Stomach (tissue), 9 donors: ENCODE results near the gene TRAF3IP1. TPM values are rescaled to one million over a fixed set of nuclear protein-coding genes. Genes with fewer than 3 reads are reported as not detected.
"Not testable (repeated sequence)": the region's sequence is repeated elsewhere in the genome, so short reads cannot be mapped to it uniquely, and the experiment has no call there.

ENCODE experiments used
- DNase-seq, 2 donors: peaks; one replicate each; pipeline versions ENCODE4 v3.0.0 to v3.0.0-alpha.2; 2013 to 2019
- H3K27ac ChIP-seq, 5 donors: fragments of 200-600 bp in 4 of 5; sonication (generic) in 4 of 5; one replicate each; pipeline ENCODE4 v1.5.1; 2013 to 2019; ENCODE audit warnings: mild to moderate bottlenecking in 1 of 5, moderate library complexity in 1 of 5
- H3K27me3 ChIP-seq, 3 donors: fragments of 200-600 bp; sonication (generic); one replicate each; pipeline ENCODE4 v1.5.1; 2017 to 2019; ENCODE audit warnings: mixed run types in 1 of 3
- H3K36me3 ChIP-seq, 4 donors: fragments of 200-600 bp; sonication (generic); 1 replicate in 3 of 4; 2 replicates in 1 of 4; pipeline ENCODE4 v1.5.1; 2016 to 2019
- H3K4me1 ChIP-seq, 4 donors: fragments of 200-600 bp; sonication (generic); one replicate each; pipeline ENCODE4 v1.5.1; 2016 to 2019
- H3K4me3 ChIP-seq, 4 donors: fragments of 200-600 bp; sonication (generic) in 3 of 4; one replicate each; pipeline ENCODE4 v1.5.1; 2016 to 2019; ENCODE audit warnings: mild to moderate bottlenecking in 1 of 4
- H3K9me3 ChIP-seq, 4 donors: fragments of 200-600 bp; sonication (generic); one replicate each; pipeline ENCODE4 v1.5.1; 2016 to 2019
- EP300 ChIP-seq: sonication (generic); formaldehyde crosslinking; IDR thresholded peaks from one replicate; pipeline ENCODE4 v1.6.1; 2017; ENCODE audit warnings: antibody characterized with exemption
- POLR2A ChIP-seq, 4 donors: fragments of 450-650 bp; IDR thresholded peaks; one replicate each; pipeline ENCODE4 v1.6.1; 2016; ENCODE audit warnings: antibody characterized with exemption in 4 of 4, control low read depth in 2 of 4, mild to moderate bottlenecking in 1 of 4, moderate library complexity in 1 of 4
- POLR2AphosphoS5 ChIP-seq, 3 donors: sonication (generic); formaldehyde crosslinking; IDR thresholded peaks; one replicate each; pipeline ENCODE4 v1.6.1; 2016; ENCODE audit warnings: antibody characterized with exemption in 3 of 3
- WGBS, 5 donors: extraction: QIAGEN DNeasy Blood & Tissue Kit in 3 of 5; methylation state at CpG; one replicate each; pipeline versions ENCODE4 v1.1.5 to v1.1.7; 2013 to 2018; 5-methylcytosine and 5-hydroxymethylcytosine counted together
- intact Hi-C: fragments of 100-400 bp; cut with DNase I; formaldehyde crosslinking; loops from one replicate; pipeline ENCODE4 v1.15.1; 2023; ENCODE audit warnings: low total_unique reads
- polyA plus RNA-seq, 3 donors: library from polyadenylated mRNA; stranded (reverse); fragments of 200-250 nt; gene quantifications; one replicate each; pipeline ENCODE4 v1.2.3, GENCODE V29; 2013
- total RNA-seq, 5 donors: library from RNA; depleted of rRNA; stranded (reverse); fragments of >200 nt; gene quantifications; one replicate each; pipeline versions ENCODE4 v1.1.0 to v1.2.3, GENCODE V29; 2014 to 2016
- TF ChIP-seq, protein P1 (sequence below), 7 experiments: fragments of 450-650 bp in 4 of 7; fragments of 200-600 bp in 3 of 7; sonication (generic) in 3 of 7; IDR thresholded peaks; one replicate each; pipeline ENCODE4 v1.5.1; 2016 to 2019; ENCODE audit warnings: antibody characterized with exemption in 7 of 7, control low read depth in 2 of 7, mild to moderate bottlenecking in 1 of 7
- donor health status: healthy with polysubstance abuse.
- donor health status: Bipolar disorder and iron deficiency.
- donor health status: healthy.

Gene TRAF3IP1
- total and polyA plus RNA-seq, 8 donors, result 0.58 to 21.1 (median 10.8) TPM

DNA sequence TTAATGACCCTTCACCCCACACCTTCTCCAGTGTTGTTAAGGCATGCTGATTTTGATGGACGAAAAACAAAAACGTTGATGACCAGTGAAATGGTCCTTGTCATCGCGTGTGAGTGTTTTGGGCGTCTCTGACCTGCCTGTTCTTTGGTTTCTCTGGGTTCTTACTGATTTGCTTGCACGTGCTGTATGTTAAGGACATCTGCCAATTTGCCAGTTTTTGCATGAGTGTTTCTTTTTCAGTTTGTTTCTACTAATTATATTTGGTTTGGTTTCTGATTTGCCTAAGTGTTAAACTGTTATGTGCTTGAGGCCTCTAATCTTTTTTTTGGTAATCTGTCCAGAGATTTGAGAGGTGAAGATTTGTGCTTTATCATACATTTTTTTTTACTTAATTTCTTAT, 14.6 kb downstream of the TRAF3IP1 start:
- DNase-seq, result no peak
- Histone ChIP-seq H3K9me3 (no peaks in the 10 kb centered on the region), H3K36me3 (peaks cover 6 to 76% (median 61%) of the 10 kb centered on the region in 4 donors), H3K4me3 (no peak overlapping the region), H3K27me3 (no peaks in the 10 kb centered on the region), H3K4me1 (peaks cover 0 to 7% (median 2%) of the 10 kb centered on the region in 4 donors), H3K27ac (no peak overlapping the region)
- TF ChIP-seq POLR2A (IDR thresholded peaks at IDR 0.05) (no peak), EP300 (no peak), POLR2AphosphoS5 (IDR thresholded peaks at IDR 0.05) (no peak)
- TF ChIP-seq, protein P1, sequence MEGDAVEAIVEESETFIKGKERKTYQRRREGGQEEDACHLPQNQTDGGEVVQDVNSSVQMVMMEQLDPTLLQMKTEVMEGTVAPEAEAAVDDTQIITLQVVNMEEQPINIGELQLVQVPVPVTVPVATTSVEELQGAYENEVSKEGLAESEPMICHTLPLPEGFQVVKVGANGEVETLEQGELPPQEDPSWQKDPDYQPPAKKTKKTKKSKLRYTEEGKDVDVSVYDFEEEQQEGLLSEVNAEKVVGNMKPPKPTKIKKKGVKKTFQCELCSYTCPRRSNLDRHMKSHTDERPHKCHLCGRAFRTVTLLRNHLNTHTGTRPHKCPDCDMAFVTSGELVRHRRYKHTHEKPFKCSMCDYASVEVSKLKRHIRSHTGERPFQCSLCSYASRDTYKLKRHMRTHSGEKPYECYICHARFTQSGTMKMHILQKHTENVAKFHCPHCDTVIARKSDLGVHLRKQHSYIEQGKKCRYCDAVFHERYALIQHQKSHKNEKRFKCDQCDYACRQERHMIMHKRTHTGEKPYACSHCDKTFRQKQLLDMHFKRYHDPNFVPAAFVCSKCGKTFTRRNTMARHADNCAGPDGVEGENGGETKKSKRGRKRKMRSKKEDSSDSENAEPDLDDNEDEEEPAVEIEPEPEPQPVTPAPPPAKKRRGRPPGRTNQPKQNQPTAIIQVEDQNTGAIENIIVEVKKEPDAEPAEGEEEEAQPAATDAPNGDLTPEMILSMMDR (IDR thresholded peaks at IDR 0.05), result no peak
- 77 to 95% (median 86%) methylated on average over 6 of the region's 6 CpGs for WGBS, 5 donors
- intact Hi-C loops, result no loop called here

DNA sequence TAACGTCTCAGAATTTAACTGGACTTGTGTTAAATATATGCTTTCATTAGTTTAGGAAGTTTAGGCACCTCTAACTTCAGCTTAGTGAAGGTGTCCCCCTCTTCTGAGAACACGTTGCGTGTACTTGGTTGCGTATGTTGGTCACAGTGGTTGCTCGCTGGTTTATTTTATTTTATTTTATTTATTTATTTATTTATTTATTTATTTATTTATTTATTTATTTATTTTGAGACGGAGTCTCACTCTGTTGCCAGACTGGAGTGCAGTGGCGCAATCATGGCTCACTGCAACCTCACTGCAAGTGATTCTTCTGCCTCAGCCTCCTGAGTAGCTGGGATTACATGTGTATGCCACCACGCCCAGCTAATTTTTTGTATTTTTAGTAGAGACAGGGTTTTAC, 15.3 kb downstream of the TRAF3IP1 start:
- peaks cover 0 to 11% (median 2%) of the 10 kb centered on the region in 4 donors for H3K4me1 ChIP-seq
- H3K4me3 ChIP-seq, H3K27ac ChIP-seq, DNase-seq, H3K9me3 ChIP-seq, H3K27me3 ChIP-seq, intact Hi-C loops: not testable (repeated sequence)
- 91 to 98% (median 97%) methylated on average over 8 of the region's 8 CpGs for WGBS, 5 donors
- peaks cover 0 to 69% (median 54%) of the 10 kb centered on the region in 4 donors for H3K36me3 ChIP-seq

DNA sequence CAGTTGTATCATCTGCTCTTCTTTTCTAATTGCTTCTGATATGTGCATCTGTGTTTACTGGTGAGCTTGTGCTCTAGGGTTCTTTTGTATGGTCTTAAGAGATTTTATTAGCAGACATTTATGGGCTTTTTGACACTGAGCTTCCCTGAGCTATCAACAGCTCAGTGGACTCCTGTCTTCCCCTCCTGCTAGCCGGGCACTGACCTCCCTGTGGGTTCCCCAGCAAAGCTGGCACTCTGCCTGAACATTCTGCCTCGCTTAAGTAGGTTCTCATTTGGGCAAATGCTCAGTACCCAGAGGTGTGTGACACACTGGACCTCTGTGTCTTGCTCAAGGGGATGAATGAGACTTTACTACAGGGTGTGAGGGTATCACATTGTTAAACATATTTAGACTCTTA, 15.8 kb downstream of the TRAF3IP1 start:
- Histone ChIP-seq H3K36me3 (peaks cover 0 to 65% (median 52%) of the 10 kb centered on the region in 4 donors), H3K4me1 (peaks cover 0 to 11% (median 2%) of the 10 kb centered on the region in 4 donors), H3K9me3 (no peaks in the 10 kb centered on the region), H3K27ac (no peak overlapping the region), H3K27me3 (no peaks in the 10 kb centered on the region), H3K4me3 (no peak overlapping the region)
- DNase-seq, result no peak
- WGBS, 5 donors, result 38 to 77% (median 63%) methylated on average over 2 of the region's 2 CpGs
- intact Hi-C loops, result no loop called here
- TF ChIP-seq, protein P1 (IDR thresholded peaks at IDR 0.05), result no peak
- TF ChIP-seq POLR2AphosphoS5 (IDR thresholded peaks at IDR 0.05) (no peak), EP300 (no peak), POLR2A (IDR thresholded peaks at IDR 0.05) (no peak)

DNA sequence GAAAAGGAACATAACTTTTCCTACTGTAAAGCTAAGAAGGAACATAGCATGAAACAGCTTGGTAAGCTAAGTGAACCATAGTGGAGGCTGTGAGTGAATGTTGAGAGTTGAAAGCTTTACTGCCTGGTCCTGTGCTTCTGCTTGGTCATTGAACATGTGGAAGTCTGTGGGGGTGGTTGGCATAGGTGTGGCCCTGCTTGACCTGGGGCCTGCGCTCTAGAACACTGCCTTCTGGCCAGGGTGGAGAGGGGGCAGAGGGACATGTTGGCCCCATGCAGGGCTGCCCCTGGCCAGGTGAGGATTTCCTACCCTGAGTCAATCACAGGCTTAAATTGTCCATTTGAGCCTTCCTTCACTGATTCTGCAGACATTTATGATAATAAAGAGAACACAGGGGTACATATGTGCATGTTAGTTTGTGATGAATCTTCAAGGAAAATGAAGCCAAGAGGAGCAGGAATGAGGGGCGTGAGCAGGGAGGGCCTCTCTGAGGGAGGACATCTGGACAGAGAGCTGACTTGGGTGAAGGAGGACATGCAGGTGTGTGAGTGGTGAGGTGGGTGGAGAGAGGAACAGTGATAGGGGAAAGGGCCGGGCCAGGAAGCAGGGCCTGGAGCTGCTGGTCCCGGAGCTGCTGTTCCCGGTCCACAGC, 16.6 kb downstream of the TRAF3IP1 start:
- Histone ChIP-seq H3K27ac (no peak overlapping the region), H3K27me3 (no peaks in the 10 kb centered on the region), H3K4me3 (no peak overlapping the region), H3K36me3 (peaks cover 0 to 57% (median 49%) of the 10 kb centered on the region in 4 donors), H3K4me1 (peaks cover 0 to 11% (median 5%) of the 10 kb centered on the region in 4 donors), H3K9me3 (no peaks in the 10 kb centered on the region)
- intact Hi-C loops, result no loop called here
- TF ChIP-seq EP300, result no peak
- TF ChIP-seq, protein P1 (IDR thresholded peaks at IDR 0.05), result no peak
- no peak for TF ChIP-seq POLR2AphosphoS5 (IDR thresholded peaks at IDR 0.05)
- TF ChIP-seq POLR2A (IDR thresholded peaks at IDR 0.05), result no peak
- 83 to 94% (median 86%) methylated on average over 5 of the region's 5 CpGs for WGBS, 5 donors
- no peak for DNase-seq

DNA sequence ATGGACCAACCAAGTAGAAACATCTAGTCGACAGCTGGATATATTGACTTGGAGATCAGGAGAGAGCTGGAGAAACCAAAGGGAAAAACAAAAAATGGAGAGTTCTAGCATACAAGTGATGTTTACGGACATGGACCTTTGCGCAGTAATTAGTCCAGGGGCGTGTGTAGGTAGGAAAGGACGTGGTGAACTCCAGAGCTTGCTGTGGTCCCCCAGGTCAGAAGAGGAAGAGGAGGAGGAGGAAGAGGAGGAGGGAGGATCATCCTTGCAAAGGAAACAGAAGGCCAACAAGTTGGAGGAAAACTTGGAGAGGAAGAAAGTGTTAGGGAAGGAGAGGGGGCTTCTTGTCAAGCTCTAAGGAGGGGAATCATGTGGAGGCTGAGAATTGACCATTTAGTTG, 17.5 kb downstream of the TRAF3IP1 start:
- Histone ChIP-seq H3K27me3 (no peaks in the 10 kb centered on the region), H3K4me3 (no peak overlapping the region), H3K27ac (no peak overlapping the region), H3K9me3 (no peaks in the 10 kb centered on the region), H3K36me3 (peaks cover 0 to 51% (median 46%) of the 10 kb centered on the region in 4 donors), H3K4me1 (peaks cover 0 to 11% (median 5%) of the 10 kb centered on the region in 4 donors)
- intact Hi-C loops, result no loop called here
- WGBS, 5 donors, result 85 to 90% (median 88%) methylated on average over 5 of the region's 5 CpGs
- no peak for DNase-seq
- TF ChIP-seq EP300 (no peak), POLR2AphosphoS5 (IDR thresholded peaks at IDR 0.05) (no peak), POLR2A (IDR thresholded peaks at IDR 0.05) (no peak)
- TF ChIP-seq, protein P1 (IDR thresholded peaks at IDR 0.05), result no peak
